GM13976 (cell line): Measurements from ENCODE around the gene DERL2.
A peak's percentile ranks its signal among the peaks of the same experiment; 100 is the strongest.

Experiments used
- DNase-seq: peaks from one replicate; pipeline ENCODE4 v3.0.0; 2012; ENCODE audit warnings: low spot score
- in situ Hi-C: fragments of 300-500 bp; cut with MboI; formaldehyde crosslinking; loops from one replicate; pipeline ENCODE4 v1.12.0; 2022; ENCODE audit warnings: low sequenced_read_pairs, mixed read lengths, inconsistent platforms; ENCODE audit not compliant: unreplicated experiment
- TF ChIP-seq, protein P1 (sequence below): IDR thresholded peaks from 2 replicates; pipeline ENCODE4 v1.5.1; 2012; ENCODE audit warnings: borderline replicate concordance, mild to moderate bottlenecking; ENCODE audit not compliant: insufficient read depth; ENCODE audit errors: extremely low read depth, missing control alignments, control extremely low read depth

DERL2 gene

DNA sequence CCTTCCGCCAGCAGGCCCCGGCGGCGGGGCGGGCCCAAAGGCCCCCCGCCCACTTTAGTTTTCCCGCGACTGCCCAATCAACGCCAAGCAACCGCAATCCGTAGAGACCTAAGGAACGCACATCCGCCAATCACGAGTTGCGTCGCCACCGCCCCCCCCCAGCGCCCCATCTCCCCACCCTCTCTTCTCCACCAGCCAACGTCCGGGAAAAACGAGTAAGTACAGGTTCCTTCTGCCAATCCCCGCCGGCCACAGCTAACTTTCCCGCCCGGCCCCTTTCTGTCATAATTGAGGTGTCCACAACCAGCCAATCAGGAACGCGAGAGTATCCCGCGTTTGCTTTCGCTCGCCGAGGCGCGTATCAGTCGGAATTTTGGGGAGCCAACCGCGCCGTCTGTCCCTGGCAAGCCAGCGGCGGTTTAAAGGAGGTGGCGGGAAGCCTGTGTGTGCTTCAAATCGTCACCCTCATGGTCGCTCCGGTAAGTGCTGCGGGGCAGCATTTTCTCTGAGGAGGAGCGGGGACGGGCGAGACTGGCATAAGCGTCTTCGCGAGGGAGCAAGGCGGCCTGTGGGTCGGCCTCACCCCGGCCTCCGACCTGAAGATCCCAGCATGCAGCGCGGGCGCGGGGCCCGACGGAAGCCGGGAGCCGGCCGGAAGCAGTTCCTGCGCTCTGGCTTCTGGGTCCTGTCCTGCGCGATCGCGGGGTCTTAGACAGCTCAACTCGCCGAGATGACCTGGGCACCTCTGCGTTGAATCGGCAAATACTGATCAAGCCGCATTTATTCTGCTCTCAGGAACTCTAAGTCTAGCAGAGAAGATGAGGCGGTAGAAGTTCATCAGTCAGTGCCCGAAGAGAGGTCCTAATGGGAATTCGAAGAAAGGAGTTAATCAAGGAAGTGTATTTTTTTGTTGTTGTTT is 487 bp upstream of the DERL2 start, which contains the start of gene MIS12:
TSS of gene MIS12 (plus strand) at position 361 of the 919 bp plus-strand sequence. CDS start 2,297 bp downstream, outside the sequence.
- TF ChIP-seq, protein P1, sequence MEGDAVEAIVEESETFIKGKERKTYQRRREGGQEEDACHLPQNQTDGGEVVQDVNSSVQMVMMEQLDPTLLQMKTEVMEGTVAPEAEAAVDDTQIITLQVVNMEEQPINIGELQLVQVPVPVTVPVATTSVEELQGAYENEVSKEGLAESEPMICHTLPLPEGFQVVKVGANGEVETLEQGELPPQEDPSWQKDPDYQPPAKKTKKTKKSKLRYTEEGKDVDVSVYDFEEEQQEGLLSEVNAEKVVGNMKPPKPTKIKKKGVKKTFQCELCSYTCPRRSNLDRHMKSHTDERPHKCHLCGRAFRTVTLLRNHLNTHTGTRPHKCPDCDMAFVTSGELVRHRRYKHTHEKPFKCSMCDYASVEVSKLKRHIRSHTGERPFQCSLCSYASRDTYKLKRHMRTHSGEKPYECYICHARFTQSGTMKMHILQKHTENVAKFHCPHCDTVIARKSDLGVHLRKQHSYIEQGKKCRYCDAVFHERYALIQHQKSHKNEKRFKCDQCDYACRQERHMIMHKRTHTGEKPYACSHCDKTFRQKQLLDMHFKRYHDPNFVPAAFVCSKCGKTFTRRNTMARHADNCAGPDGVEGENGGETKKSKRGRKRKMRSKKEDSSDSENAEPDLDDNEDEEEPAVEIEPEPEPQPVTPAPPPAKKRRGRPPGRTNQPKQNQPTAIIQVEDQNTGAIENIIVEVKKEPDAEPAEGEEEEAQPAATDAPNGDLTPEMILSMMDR, result no peak
- peak; percentile 98 for DNase-seq
- in situ Hi-C loops, result no loop called here

DNA sequence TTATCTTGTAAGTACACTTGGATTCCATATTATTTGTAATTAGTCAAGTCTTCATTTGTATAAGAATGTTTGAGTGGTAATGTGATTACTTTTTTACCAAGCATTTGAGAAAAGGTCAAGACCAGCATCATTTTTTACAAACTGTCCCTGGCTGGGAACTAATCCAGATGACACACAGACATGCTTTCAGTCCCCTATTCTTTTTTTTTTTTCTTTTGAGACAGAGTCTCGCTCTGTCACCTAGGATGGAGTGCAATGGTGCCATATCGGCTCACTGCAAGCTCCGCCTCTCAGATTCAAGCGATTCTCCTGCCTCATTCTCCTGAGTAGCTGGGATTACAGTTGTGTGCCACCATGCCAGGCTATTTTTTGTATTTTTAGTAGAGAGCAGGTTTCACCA is 4.5 kb downstream of the DERL2 start:
- TF ChIP-seq, protein P1, result no peak
- no peak for DNase-seq
- in situ Hi-C loops, result no loop called here

DNA sequence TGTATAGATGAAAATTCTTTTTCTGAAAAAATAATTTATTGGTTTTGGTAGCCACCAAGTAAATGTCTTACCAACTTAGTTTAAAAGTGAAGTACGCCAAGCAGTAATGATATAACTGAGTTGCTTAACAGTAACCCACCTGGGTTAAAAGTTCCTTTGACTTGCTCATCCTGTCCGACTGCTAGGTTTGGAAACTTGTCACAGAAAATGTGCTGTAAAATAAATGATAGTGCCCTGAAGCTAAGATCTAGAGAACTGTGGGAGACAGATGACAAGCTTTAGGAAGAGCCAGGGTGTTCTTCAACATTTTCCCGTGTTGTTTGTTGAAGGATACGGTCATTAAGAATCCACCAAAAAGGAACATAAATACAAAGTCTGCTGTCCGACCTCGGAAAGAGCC is 5.0 kb downstream of the DERL2 start:
- TF ChIP-seq, protein P1, result no peak
- no peak for DNase-seq

DNA sequence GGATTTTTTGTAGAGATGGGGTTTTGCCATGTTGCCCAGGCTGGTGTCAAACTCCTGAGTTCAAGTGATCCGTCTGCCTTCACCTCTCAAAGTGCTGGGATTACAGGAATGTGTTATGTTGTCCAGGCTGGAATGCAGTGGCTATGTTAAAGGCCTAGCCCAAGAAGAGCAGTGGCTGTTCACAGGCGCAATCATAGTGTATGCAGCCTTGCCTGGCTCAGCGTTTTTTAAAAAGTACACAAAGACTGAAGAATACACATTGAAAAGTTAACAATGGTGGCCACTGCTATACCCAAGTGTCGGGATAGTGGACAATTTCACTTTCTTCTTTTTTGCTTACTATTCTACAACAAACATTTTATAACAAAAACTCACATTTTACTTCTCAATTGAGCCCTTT is 7.0 kb downstream of the DERL2 start:
- no peak for DNase-seq
- in situ Hi-C loops, result no loop called here
- TF ChIP-seq, protein P1, result no peak

More for the DNA sequence above, 5.0 kb downstream of the DERL2 start:
- in situ Hi-C loops, result no loop called here

DNA sequence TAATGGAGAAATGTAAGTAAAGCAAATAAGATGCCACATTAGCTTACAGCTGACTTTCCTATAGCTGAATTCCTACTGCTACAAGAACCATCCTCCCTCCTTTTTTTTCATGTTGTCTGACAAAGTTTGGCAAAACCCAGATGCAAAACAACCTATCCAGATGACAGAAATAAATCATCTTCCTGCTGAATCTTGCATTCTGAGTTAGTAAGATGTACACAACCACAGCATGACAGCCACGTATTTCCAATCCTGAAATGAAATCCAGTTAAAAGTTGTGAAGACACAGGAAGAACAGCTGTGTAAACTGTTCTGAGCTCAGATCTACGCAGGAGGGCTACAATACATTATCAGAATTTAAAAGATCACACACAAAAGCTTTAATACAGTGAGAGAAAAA is 12.1 kb downstream of the DERL2 start:
- TF ChIP-seq, protein P1, result no peak
- in situ Hi-C loops, result no loop called here

DNA sequence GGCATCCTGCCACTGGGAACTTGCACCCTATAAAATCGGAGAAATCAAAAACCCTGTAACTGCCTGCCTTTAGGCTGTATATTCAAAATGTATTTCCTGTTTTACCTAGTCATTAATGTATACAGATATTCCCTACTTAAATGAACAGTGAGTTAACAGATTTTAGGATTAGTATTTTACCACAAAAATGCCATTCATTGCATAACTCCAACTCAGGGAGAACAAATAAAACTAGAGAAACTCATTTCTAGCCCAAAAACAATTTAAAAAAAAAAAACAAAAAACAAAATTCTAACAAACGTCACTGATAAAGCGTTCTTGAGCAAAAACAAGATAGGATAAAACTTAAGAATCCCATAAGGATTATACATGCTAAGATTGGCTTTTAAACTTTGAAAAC is 13.5 kb downstream of the DERL2 start:
- TF ChIP-seq, protein P1, result no peak
- in situ Hi-C loops, result no loop called here
- DNase-seq, result no peak

More for the DNA sequence above, 12.1 kb downstream of the DERL2 start:
- DNase-seq, result no peak
